ENCODE results near the gene MINK1.

DNA sequence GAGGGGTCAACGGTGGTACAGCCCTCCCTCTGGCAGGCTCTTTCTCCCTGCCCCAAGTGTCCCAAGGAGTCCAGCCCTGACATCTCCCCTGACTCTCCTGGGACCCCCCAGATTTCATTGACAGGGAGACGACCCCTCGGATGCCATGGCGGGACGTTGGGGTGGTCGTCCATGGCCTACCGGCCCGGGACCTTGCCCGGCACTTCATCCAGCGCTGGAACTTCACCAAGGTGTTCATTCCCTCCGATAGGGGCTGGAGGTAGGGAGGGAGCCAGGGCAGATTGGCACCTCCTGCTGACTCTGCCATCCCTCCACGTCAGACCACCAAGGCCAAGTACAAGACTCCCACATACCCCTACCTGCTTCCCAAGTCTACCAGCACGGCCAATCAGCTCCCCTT, 16.3 kb upstream of the MINK1 start:
- TF ChIP-seq POLR2A (IDR thresholded peaks at IDR 0.05) (no peak), CTCF (IDR thresholded peaks at IDR 0.05) (no peak), POLR2AphosphoS5 (IDR thresholded peaks at IDR 0.05) (no peak)

Measured in gastroesophageal sphincter (tissue), 3 donors.